Amniotic stem cell (primary cell): ENCODE results near the gene MRPL43.
"Not testable (repeated sequence)": the region's sequence is repeated elsewhere in the genome, so short reads cannot be mapped to it uniquely, and the experiment has no call there.

ENCODE experiments used
- DNase-seq: peaks from one replicate; lab custom pipeline; 2025; lab: John Stamatoyannopoulos, UW

The MRPL43 gene

DNA sequence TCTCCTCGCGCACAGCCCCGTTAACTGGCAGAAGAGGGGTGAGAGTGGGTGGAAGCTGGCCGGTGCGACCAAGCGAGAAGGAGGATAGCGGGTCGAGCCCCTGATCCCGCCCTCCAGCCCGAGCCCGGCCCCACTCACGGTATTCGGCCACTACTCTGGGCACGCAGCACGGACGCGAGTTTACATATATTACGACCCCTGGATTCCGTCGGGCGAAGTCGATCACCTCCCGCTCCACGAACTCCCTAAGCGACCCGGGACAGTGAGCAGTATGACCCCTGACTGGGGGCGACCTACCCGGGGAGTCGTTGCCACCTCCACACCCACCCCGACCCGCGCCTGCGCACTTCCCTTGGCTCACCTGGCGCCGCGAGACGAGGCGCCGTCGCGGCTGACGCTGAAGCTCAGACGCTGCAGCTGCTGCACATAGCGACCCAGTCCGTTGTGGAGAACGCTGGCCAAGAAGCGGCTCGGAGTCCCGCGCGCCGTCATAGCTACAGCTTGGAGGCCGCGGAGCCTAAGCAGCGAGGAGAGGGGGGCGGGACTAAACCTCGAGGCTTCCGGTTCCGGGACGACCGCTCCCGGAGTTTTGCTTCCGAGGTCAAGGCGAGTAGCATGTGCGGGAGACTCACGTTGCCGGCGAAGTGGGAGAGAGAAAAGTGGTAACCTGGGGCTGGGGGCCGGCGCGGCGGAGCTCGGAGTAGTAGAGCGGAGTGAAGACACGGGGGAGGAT is at the start of gene MRPL43, which contains the start of gene TWNK:
TSS of gene MRPL43 (minus strand) at position 546 of the 733 bp plus-strand sequence. CDS start at position 492, 54 bp downstream.
TSS of gene TWNK (plus strand) at position 592 of the 733 bp plus-strand sequence. CDS start 668 bp downstream, outside the sequence.
- DNase-seq: peak; percentile 62

GRCh38 chr10:101036726-101037125 is 49.4 kb upstream of the MRPL43 start:
- DNase-seq: no peak

- no peak for DNase-seq
Observed at GRCh38 chr10:101035916-101036702, 48.8 kb upstream of the MRPL43 start.

GRCh38 chr10:101035314-101035713 is 48.0 kb upstream of the MRPL43 start:
- DNase-seq: no peak

DNA sequence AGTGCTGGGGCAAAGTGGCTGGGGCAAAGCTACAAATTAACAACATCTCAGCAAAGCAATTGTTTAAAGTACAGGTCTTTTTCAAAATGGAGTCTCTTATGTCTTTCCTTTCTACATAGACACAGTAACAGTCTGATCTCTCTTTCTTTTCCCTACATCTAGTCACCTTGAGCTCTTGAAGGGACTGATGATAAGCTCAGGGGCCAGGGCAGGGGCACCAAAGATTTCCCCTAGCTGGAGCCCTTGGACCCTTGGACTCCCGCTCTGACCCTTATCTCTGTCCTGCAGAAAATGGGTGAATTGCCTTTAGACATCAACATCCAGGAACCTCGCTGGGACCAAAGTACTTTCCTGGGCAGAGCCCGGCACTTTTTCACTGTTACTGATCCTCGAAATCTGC is 47.1 kb upstream of the MRPL43 start:
- not testable (repeated sequence) for DNase-seq

GRCh38 chr10:101033276-101033675 is 46.0 kb upstream of the MRPL43 start:
- DNase-seq: no peak

DNA sequence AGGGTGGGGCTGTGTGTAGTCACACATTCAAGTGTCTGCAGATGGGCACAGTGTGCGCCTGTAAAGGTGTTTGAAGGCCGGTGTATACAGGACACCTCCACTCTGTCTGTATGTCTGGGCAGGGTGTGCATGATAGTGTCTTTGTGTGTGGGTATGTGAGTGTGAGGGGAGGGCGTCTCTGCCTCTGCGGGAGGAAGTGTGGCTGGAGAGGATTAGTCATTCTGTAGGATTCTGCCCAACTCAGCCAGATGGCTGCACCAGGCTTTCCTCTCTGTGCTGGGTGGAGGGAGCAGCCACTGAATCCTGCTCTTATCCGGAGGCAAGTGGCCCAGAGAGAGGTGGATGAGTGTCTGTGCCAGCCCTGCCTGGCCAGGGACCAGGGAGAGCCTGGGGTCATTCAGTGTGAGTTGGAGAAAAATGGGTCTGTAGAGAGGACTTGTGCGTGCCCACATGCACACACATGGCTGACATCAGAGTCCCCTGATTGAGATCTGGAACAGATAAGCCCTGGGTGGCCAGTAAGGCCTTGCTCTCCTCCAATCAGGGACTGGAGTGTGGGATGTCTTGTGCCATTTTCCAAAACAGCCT is 45.4 kb upstream of the MRPL43 start:
- peak; percentile 75 for DNase-seq

GRCh38 chr10:101031796-101032636 is 44.7 kb upstream of the MRPL43 start:
- DNase-seq: peak; percentile 40

DNA sequence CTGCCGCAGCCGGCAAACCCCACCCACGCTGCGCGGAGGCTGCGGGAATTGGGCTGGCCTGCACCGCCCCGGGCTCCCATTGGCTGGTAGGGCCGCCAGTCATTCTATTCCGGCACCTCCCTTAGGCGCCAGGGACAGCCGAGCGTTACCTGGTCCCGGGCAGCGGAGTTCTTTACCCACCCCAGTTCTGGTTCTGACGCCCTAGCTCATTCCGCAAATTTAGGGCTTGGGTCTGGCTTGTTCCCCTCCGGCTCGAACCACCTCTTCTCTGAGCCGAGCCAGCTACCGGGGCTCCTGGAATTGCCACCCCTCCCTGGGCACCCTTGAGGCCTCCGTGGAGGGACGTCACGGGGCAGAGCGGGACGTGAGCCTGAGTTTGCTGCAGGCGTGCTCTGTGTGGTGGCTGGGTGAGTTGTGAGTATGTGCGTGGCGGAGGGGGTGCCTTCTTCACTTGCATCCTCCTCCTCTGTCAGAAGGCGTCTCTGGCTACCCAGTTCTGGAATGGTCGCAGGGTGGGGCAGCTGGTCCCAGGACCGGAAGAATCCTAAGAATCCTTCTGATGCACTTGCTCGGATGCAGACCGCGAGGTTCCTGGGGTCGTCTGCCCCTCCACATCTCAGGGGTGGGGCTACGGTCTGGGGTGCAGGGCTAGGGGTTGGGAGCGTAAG is 44.0 kb upstream of the MRPL43 start, which contains the start of the genes PDZD7 and SFXN3:
TSS of gene PDZD7 (minus strand) at position 2 of the 668 bp plus-strand sequence. CDS start 910 bp downstream, outside the sequence.
TSS of gene SFXN3 (plus strand) at position 107 of the 668 bp plus-strand sequence. CDS start 3,461 bp downstream, outside the sequence.
- DNase-seq: peak; percentile 82

- DNase-seq: no peak
Observed at GRCh38 chr10:101030496-101031127, 43.3 kb upstream of the MRPL43 start.

GRCh38 chr10:101029520-101030295 is 42.4 kb upstream of the MRPL43 start:
- DNase-seq: no peak

- no peak for DNase-seq
Observed at GRCh38 chr10:101028446-101029337, 41.4 kb upstream of the MRPL43 start.

DNA sequence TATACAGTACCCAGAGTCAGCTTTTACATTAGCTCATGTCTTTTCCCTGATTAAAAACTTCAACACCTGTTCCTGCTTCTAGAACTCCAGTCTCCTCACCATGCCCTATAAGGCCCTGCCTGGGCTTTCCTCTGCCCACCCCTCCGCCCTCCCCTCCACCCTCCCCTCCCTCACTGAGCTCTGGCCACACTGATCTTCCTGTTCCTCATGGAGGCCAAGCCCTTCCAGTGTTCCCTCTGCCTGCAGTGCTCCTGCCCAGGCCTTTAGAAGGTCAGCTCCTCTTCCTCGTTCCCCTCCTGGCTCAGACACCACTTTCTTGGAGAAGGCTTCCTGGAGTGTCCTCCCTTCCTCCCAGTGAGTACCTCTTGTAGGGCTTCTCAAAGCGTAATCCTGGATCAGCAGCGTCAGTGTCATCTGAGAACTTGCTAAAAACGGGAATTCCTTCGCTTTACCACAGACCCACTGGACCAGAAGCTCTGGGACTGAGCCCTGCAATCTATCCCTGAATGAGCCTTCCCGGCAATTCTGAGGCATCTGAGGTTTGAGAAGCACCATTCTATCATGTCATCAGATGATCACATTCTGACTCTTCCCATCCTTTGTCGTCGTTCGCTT is 39.9 kb upstream of the MRPL43 start:
- DNase-seq: no peak

DNA sequence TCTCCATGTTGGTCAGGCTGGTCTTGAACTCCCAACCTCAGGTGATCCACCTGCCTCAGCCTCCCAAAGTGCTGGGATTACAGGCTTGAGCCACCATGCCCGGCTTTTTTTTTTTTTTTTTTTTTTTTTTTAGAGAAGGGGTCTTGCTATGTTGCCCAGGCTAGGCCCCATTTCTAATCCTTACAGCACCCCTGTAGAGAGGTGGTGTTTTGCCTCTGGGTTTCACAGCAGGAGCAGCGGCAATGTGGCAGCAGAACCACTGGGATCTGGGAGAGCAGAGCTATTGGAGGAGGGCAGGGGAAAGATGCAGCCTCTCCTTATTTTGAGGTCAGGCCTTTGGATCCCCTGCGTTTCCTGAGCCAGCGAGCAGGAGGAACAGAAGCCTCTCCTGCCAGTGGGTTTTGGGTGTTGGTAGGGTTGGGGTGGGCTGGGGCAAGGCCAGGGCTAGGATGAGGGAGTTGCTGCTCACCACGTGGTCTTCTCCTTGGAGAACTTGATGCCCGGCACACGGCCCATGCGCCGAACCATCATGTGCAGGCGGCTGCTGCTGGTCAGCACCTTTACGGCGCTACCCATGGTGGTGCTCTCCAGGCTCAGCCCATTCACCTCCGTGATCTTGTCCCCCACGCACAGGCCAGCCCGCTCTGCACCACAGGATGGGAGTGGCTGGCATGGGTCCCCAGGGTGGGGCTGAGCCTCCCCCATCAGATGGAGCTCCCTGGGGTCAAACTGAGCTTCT is 35.8 kb upstream of the MRPL43 start:
- no peak for DNase-seq

GRCh38 chr10:101021692-101022251 is 34.5 kb upstream of the MRPL43 start:
- DNase-seq: no peak

DNA sequence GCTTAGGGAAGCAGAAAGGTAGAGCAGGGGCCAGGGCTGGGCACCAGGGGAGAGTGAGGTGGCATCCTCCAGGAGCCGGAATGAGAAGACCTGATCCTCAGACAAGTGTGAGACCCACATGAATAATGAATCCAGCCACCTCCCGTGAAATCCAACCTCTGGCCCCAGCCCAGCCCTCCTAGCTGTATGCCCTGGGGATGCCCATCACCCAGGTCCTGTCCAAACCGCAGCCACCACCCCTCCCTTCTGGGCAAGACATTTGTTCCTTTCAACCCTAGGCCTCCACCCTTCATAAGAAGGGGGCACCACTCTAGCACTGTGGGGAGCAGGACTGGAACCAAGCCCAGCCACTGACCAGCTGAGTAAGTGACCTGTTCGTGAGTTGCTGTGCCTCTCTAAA is 33.9 kb upstream of the MRPL43 start:
- DNase-seq: no peak

DNA sequence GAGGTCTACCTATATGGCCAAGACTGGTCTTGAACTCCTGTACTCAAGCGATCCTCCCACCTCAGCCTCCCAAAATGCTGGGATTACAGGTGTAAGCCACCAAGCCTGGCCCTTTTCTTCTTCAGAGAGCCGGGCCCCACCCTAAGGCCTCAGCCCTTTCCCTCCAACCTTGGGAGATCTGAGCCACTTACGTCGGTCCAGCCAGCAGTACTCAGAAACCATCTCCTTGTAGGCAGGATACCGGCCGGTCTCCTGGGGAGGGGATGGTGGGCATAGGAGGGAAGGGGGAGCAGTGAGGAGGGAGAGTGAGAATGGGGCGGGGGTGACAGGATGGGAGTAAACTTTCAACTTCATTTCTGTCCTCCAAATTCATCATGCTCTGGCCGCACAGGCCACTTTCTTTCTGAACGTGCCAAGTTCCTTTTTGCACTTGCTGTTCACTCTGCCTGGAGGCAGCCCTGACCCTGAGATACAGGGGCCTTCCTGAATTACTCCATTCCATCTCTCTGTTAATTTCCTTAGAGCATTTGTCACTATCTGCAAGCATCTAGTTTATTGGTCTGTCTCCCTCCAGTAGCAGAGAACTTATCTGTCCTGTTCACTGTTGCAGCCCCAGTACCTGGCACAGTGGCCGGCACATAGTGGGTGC is 33.3 kb upstream of the MRPL43 start:
- no peak for DNase-seq
